Left renal pelvis (tissue), 4 donors: ENCODE data around the gene MYL5. TPM values are rescaled to one million over a fixed set of nuclear protein-coding genes. Genes with fewer than 3 reads are reported as not detected.
"Not testable (repeated sequence)": the region's sequence is repeated elsewhere in the genome, so short reads cannot be mapped to it uniquely, and the experiment has no call there.

Source experiments
- DNase-seq, 4 donors: peaks; one replicate each; pipeline ENCODE4 v3.0.0-alpha.2; 2013; ENCODE audit warnings: low read depth in 4 of 4, low spot score in 3 of 4
- polyA plus RNA-seq, 4 donors: library from polyadenylated mRNA; unstranded; fragments of 120-200 nt; gene quantifications; one replicate each; pipeline ENCODE4 v1.2.1, GENCODE V29; 2013; ENCODE audit not compliant: insufficient read length in 4 of 4

The MYL5 gene
- polyA plus RNA-seq, 4 donors = 12.0 to 23.1 (median 16.7) TPM

- not testable (repeated sequence) for DNase-seq
These were observed 4.4 kb upstream of the MYL5 start for GRCh38 chr4:669806-670559.

DNA sequence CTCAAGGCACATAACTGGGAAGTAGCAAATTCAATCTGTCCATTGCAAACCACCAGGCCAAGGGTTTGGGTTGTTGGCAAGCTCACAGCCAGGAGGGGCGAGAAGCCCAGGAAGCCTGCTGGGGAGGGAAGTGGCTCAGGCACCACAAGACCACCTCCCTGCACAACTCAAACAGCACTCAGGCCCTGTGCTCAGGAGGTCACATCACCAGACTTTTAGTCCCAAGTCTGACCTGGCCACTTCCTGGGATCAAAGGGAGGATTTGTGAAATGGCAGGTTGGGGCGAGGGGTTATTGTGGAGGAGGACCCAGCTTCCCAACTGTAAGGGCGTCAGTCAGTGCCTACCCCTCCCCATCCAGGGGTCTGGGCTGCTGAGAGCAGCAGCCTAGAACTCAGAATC, 2.6 kb upstream of the MYL5 start:
- DNase-seq = no peak

GRCh38 chr4:673349-674091, 822 bp upstream of the MYL5 start:
- no peak for DNase-seq

DNA sequence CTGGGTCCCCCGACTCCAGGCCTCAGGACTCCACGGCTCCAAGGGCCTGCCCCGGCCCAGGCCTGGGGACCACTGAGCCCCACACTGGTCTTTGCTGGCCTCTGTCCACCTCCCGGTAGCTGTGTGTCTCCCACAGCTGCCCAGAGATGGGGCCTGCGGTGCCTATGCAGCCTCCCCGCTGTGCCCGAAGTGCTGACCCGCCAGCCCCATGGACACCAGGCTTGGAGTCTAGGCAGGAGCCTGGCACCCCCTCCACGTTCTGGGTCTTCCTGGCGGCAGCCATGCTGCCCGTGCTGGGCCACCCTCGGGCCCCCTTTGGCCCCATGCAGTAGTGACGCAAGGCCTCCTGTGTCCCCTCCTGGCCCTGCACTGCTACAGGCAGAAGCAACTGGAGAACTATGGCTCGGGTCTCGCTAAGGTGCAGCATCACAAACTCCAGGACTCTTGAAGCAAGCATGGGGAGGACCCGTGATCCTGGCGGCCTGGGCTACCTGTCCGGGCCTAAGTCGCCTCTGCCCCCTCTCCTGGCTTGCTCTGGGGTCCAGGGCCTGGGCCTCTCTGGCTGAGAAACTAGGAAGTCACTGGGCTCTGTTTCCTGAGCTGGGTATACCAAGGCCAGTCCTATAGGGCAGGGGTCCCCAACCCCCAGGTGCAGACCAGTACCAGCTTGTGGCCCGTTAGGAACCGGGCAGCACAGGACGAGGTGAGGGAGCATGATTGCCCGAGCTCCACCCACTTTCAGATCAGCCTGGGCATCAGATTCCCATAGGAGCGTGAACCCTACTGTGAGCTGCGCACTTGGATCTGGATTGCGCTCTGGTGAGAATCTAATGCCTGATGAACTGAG, 917 bp downstream of the MYL5 start:
- DNase-seq = no peak

DNA sequence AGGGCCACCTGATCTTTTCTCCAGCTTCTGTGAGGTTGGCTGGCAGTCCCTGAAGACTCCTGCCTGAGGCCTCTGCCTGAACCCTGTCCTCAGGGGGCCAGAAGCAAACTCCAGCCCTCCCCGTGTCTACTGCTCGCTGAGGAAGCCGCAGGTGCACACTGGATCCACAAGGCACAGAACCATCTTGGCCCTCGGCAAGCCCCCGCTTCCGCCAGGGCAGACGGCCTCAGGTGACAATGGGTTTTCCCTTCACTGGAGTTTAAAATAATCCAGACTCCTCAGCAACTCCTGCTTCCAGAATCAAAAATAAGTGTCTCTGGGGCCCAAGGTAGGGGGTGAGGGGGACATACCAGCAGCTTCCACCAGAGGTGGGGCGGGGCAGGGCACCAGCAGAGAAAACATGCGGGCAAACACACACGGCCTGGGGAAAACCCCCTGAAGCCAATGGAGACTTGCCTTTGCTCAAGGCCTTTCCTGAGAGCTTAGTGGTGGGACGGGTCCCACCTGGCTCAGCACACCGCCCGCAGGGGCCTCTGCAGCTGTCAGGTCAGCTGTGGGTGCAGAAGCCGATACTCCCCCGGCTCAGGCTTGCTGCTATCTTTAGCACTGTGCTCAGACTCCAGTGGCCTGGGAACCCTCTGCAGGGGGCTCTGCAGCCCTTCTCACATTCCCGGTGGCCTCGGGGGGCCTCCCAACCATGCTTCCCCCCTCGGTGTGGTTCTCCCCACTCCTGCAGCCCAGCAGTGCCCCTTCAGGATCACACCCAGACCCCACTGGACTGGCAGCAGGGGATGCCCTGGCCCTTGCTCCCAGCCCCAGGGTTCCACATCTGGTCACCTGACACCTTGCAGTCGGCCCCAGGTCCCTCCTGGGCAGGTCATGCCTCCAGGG, 1.9 kb downstream of the MYL5 start:
- no peak for DNase-seq

DNA sequence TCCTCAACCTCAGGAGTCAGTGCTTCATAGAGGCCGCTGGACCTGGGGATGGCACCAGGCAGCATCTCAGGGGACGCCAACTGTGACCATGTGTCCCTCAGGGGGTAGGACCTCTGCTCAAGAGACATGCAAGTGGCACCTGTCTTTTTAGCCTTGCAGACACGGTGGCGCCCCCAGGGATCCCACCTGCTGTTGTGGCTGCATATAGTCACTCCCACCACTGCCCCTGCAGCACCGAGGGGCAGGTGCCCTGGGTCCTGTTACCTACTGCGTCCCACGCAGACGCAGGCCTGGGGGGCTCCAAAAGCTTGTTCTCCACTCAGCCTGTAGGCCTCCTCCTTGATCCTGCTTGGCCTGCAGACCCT, 2.5 kb downstream of the MYL5 start:
- no peak for DNase-seq

DNA sequence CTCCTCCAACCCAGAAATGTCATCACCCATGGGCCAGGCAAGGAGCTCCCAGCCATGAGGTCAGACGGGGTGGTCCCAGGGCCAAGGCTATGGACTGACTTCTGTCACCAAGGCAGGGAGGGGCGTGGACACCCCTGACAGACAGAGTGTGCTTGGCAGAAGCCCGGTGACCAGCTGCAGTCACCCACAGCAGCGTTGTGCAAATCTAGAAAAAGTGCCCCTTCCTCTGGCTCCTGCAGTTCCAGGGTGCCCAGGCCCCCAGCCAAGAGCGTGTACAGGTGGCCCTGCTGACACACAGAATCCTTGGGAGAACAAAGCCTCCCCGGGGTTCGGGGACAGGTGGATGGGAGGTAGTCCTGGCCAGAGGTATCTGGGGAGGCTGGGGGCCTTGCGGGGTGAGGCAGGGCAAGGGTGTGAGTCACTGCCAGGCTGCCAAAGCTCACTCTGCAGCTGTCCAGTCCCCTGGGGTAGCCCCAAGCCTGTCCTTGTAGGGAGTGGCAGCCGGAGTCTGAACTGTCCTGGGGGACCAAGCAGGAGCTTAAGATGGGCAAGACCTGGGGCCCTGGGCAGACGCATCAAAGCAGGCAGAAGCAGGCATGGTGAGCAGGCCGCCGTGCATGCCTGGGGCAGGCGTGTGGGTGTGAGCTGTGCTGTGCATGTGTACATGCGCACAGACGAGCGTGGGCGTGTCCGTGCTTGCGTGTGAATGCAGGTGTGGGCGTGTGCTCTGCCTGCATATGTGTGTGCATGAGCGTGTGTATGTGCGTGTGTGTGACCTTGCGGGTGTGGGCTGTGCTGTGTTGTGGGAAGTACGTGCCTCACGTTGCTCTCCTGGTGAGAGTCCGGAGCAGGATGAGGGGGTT, 3.3 kb downstream of the MYL5 start:
- DNase-seq = no peak

- no peak for DNase-seq
These were observed 4.2 kb downstream of the MYL5 start for GRCh38 chr4:678331-679103.

- no peak for DNase-seq
These were observed 4.8 kb downstream of the MYL5 start for GRCh38 chr4:679104-679481.

DNA sequence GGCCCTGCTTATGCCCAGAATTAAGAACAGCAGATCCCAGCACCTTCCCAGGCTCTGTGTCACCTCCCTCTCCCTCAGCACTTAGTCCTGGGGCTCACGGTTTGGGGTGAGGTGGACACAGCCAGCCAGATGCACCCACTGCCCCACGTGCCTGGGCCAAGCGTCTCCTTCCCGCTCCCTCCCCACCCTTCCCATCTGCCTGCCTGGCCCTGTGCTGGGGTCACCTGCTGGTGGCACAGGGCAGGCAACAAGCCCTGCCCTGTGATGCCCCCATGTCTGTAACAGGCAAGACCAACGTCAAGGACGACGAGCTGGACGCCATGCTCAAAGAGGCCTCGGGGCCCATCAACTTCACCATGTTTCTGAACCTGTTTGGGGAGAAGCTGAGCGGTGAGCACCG, 5.3 kb downstream of the MYL5 start:
- DNase-seq = no peak

- DNase-seq = no peak
These were observed 5.7 kb downstream of the MYL5 start for GRCh38 chr4:680091-680490.

GRCh38 chr4:680551-680927, 6.2 kb downstream of the MYL5 start:
- DNase-seq = no peak

GRCh38 chr4:680928-681645, 6.7 kb downstream of the MYL5 start:
- no peak for DNase-seq

GRCh38 chr4:681736-682451, 7.6 kb downstream of the MYL5 start:
- no peak for DNase-seq

GRCh38 chr4:682490-683172, 8.3 kb downstream of the MYL5 start:
- no peak for DNase-seq

DNA sequence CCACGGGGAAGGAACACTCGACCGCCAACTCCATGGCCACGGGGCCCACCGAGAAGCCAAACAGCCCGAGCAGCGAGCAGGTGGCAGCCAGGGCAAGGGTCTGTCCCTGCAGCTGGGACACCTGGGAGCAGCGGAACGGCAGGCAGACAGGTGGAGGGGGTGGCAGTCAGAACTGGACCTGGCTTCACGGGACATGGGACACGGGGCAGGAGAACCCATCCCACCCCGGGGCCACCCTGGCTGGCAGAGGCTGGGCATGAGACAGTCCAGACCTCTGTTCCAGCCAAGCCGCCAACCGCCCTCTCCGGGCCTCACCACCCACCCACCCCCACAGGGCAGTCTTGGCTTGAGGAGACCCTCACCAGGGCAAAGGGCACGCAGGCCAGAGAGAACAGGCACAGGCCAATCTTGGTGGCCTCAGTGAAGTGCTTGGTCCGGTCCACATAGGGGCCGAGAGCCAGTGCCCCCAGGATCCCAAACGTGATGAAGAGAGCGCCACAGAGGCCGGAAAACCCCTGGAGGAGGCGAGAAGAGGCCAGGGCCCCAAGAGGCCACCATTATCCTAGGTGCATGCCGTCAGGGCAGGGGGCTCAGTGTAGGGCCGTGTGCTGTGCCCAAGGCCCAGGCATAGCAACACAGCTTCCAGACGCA, 9.0 kb downstream of the MYL5 start:
- DNase-seq = no peak
